HCT116 (cell line): ENCODE results near the gene FAM13A. TPM values are rescaled to one million over a fixed set of nuclear protein-coding genes. Genes with fewer than 3 reads are reported as not detected.

Experiments
- ATAC-seq: fragments of 200-7000 bp; cut with Tn5 transposase; 2 replicates; pipeline ENCODE4 v1.9.1; 2020; ENCODE audit warnings: mild to moderate bottlenecking, moderate library complexity
- BruUV-seq: library from RNA; stranded (reverse); fragments of 400-500 nt; replicated peaks from 2 replicates; lab custom pipeline; 2021; lab: Mats Ljungman, UMichigan
- CTCF ChIA-PET: fragments of 300-600 bp; sonication (Branson Sonifier 250); formaldehyde crosslinking; loops from one replicate; lab custom pipeline; 2021; ENCODE audit warnings: antibody characterized with exemption; lab: Charles Lee
- POLR2A ChIA-PET: fragments of 300-600, 350-600 bp; sonication (Branson Sonifier 250); formaldehyde crosslinking; loops from one replicate; lab custom pipeline; 2021; ENCODE audit warnings: antibody characterized with exemption; lab: Charles Lee
- RAD21 ChIA-PET, 2 experiments: fragments of 300-600 bp; sonication (Branson Sonifier 250); formaldehyde crosslinking; loops; one replicate each; lab custom pipeline; 2023; ENCODE audit warnings: low total read pairs in 2 of 2; ENCODE audit not compliant: uncharacterized antibody in 2 of 2, unreplicated experiment in 2 of 2, low non-redundant PET in 1 of 2; lab: Charles Lee
- DNase-seq: peaks from one replicate; pipeline ENCODE4 v3.0.0-alpha.2; 2010; ENCODE audit warnings: low read depth, low spot score
- H2AFZ ChIP-seq: fragments of 200-600 bp; shearing (Covaris generic), sonication (generic); 2 replicates; pipeline ENCODE4 v1.6.1; 2017; ENCODE audit warnings: low read depth, mixed run types, mixed read lengths, antibody characterized with exemption, low read length; ENCODE audit not compliant: poor library complexity, severe bottlenecking
- H3K27ac ChIP-seq: 2 replicates; pipeline ENCODE4 v1.5.1; 2012; ENCODE audit warnings: low read depth, low read length
- H3K27me3 ChIP-seq: fragments of 200-600 bp; sonication (generic); 2 replicates; pipeline ENCODE4 v1.6.1; 2016; ENCODE audit warnings: mixed run types, low read length, mixed read lengths; ENCODE audit not compliant: insufficient read depth
- H3K36me3 ChIP-seq, 2 experiments: fragments of 200-500 bp in 1 of 2; fragments of 200-600 bp in 1 of 2; sonication (Bioruptor generic) in 1 of 2; sonication (generic) in 1 of 2; 2 replicates each; pipeline versions ENCODE4 v1.5.1 to v1.6.1; 2014 to 2016; ENCODE audit warnings: low read length in 2 of 2, inconsistent platforms in 1 of 2, mixed read lengths in 1 of 2, mixed run types in 1 of 2; ENCODE audit not compliant: insufficient read depth in 2 of 2, control insufficient read depth in 1 of 2
- H3K4me1 ChIP-seq, 2 experiments: fragments of 200-600 bp in 1 of 2; sonication (generic) in 1 of 2; 2 replicates each; pipeline versions ENCODE4 v1.5.1 to v1.6.1; 2012 to 2017; ENCODE audit warnings: low read length in 2 of 2, inconsistent platforms in 1 of 2, mild to moderate bottlenecking in 1 of 2, mixed read lengths in 1 of 2, mixed run types in 1 of 2, moderate library complexity in 1 of 2; ENCODE audit not compliant: insufficient read depth in 2 of 2, control insufficient read depth in 1 of 2
- H3K4me2 ChIP-seq: fragments of 200-600 bp; sonication (generic); 2 replicates; pipeline ENCODE4 v1.6.1; 2017; ENCODE audit warnings: mixed run types, low read length, mixed read lengths
- H3K4me3 ChIP-seq, 2 experiments: fragments of 200-600 bp in 1 of 2; sonication (generic) in 1 of 2; replicated peaks in 1 of 2; 2 replicates each; pipeline ENCODE4 v1.5.1; 2011 to 2016; ENCODE audit warnings: low read length in 2 of 2, control low read depth in 1 of 2, low read depth in 1 of 2, mild to moderate bottlenecking in 1 of 2, mixed read lengths in 1 of 2, mixed run types in 1 of 2
- H3K79me2 ChIP-seq: fragments of 200-600 bp; sonication (generic); 2 replicates; pipeline ENCODE4 v1.6.1; 2017; ENCODE audit warnings: mild to moderate bottlenecking, mixed run types, low read length, moderate library complexity, mixed read lengths; ENCODE audit not compliant: insufficient read depth
- H3K9ac ChIP-seq: fragments of 200-600 bp; sonication (generic); 2 replicates; pipeline ENCODE4 v1.6.1; 2016; ENCODE audit warnings: low read length, mixed read lengths
- H3K9me2 ChIP-seq: fragments of 200-600 bp; sonication (generic), shearing (Covaris generic); 2 replicates; pipeline ENCODE4 v1.6.1; 2017; ENCODE audit warnings: mixed run types, mild to moderate bottlenecking, moderate library complexity; ENCODE audit not compliant: insufficient read depth
- H3K9me3 ChIP-seq, 2 experiments: fragments of 200-500 bp in 1 of 2; fragments of 200-600 bp in 1 of 2; sonication (Bioruptor generic) in 1 of 2; sonication (generic) in 1 of 2; 2 replicates each; pipeline ENCODE4 v1.6.1; 2014 to 2017; ENCODE audit warnings: low read length in 2 of 2, mixed read lengths in 2 of 2, inconsistent platforms in 1 of 2, low read depth in 1 of 2, mild to moderate bottlenecking in 1 of 2, mixed run types in 1 of 2, moderate library complexity in 1 of 2; ENCODE audit not compliant: control insufficient read depth in 1 of 2, insufficient read depth in 1 of 2
- H4K20me1 ChIP-seq: fragments of 200-600 bp; sonication (generic), shearing (Covaris generic); 2 replicates; pipeline ENCODE4 v1.6.1; 2017; ENCODE audit warnings: mixed run types, mild to moderate bottlenecking, moderate library complexity; ENCODE audit not compliant: insufficient read depth
- ATF3 ChIP-seq: IDR thresholded peaks from 2 replicates; pipeline ENCODE4 v1.6.1; 2012
- CBX3 ChIP-seq: IDR thresholded peaks from 2 replicates; pipeline ENCODE4 v1.6.1; 2012; ENCODE audit warnings: low read depth
- CTCF ChIP-seq, 3 experiments: fragments of 200-600 bp in 1 of 3; sonication (generic) in 1 of 3; IDR thresholded peaks in 2 of 3; conservative IDR thresholded peaks in 1 of 3; 2 replicates each; pipeline ENCODE4 v1.5.1; 2012 to 2017; ENCODE audit warnings: low read depth in 2 of 3, low read length in 2 of 3, antibody characterized with exemption in 1 of 3, borderline replicate concordance in 1 of 3, control low read depth in 1 of 3, mild to moderate bottlenecking in 1 of 3, mixed read lengths in 1 of 3, mixed run types in 1 of 3, moderate library complexity in 1 of 3; ENCODE audit not compliant: insufficient read depth in 1 of 3
- EGR1 ChIP-seq: IDR thresholded peaks from 2 replicates; pipeline ENCODE4 v1.6.1; 2012; ENCODE audit warnings: low read depth
- FOSL1 ChIP-seq: IDR thresholded peaks from 2 replicates; pipeline ENCODE4 v1.6.1; 2012; ENCODE audit warnings: low read depth
- POLR2AphosphoS5 ChIP-seq: IDR thresholded peaks from 2 replicates; pipeline ENCODE4 v1.6.1; 2011; ENCODE audit warnings: mild to moderate bottlenecking, low read depth, low read length, moderate library complexity
- RAD21 ChIP-seq: IDR thresholded peaks from 2 replicates; pipeline ENCODE4 v1.6.1; 2012; ENCODE audit warnings: low read depth, mild to moderate bottlenecking
- SRF ChIP-seq: IDR thresholded peaks from 2 replicates; pipeline ENCODE4 v1.6.1; 2012; ENCODE audit warnings: low read depth
- ZNF274 ChIP-seq: fragments of 200-500 bp; sonication (Bioruptor generic); IDR thresholded peaks from 2 replicates; pipeline ENCODE4 v1.6.1; 2014; ENCODE audit warnings: mild to moderate bottlenecking, low read depth, low read length, inconsistent platforms
- intact Hi-C: fragments of 100-400 bp; cut with micrococcal nuclease; formaldehyde crosslinking; loops from 2 replicates; pipeline ENCODE4 v1.10.0; 2022
- total RNA-seq: library from RNA; stranded (reverse); gene quantifications from one replicate; pipeline ENCODE4 v1.2.1, GENCODE V29; 2021; ENCODE audit not compliant: unreplicated experiment

The FAM13A gene
- total RNA-seq, 1 experiment from 2014 or later: 17.2 TPM

- Histone ChIP-seq H2AFZ (no peak overlapping the region), H3K27ac (no peak overlapping the region), H3K27me3 (no peaks in the 10 kb centered on the region), H3K4me3 (no peak overlapping the region), H4K20me1 (no peaks in the 10 kb centered on the region), H3K4me2 (no peak overlapping the region), H3K9me3 (no peaks in the 10 kb centered on the region), H3K79me2 (no peaks in the 10 kb centered on the region), H3K9ac (no peak overlapping the region), H3K36me3 (0 out of 4 replicates have a peak, but pooled peaks cover 0 to 2% of the 10 kb centered on the region in 2 experiments), H3K9me2 (no peaks in the 10 kb centered on the region), H3K4me1 (peaks cover 0 to 4% of the 10 kb centered on the region in 2 experiments; a peak in 1 of 4 replicates)
- intact Hi-C loops: no loop called here
- DNase-seq (no peak), ATAC-seq (no peak)
- CTCF ChIA-PET: interaction anchor here (1.3 kb wide), 1 partner anchor 115 kb away, joined by 4 read pairs; no protein-coding TSS in a partner anchor
- RAD21 ChIA-PET: no interaction called here
- no TSS peak for BruUV-seq
- TF ChIP-seq SRF: no peak
- TF ChIP-seq EGR1: no peak
- no peak for TF ChIP-seq CBX3
- TF ChIP-seq RAD21: no peak
- TF ChIP-seq FOSL1: no peak
- TF ChIP-seq ATF3: no peak
- TF ChIP-seq POLR2AphosphoS5: no peak
- no peak for TF ChIP-seq CTCF (IDR thresholded peaks at IDR 0.05 in 2 of 3, conservative IDR thresholded peaks at IDR 0.05 in 1 of 3; ENCODE audit: borderline replicate concordance in 1 of 3, insufficient read depth in 1 of 3, low read depth in 2 of 3, low read length in 2 of 3)
- TF ChIP-seq ZNF274: no peak
- POLR2A ChIA-PET: no interaction called here
Observed at GRCh38 chr4:88788424-88788823, 268.6 kb downstream of the FAM13A start.
